Measurements from ENCODE around the gene WDHD1. TPM values are rescaled to one million over a fixed set of nuclear protein-coding genes. Genes with fewer than 3 reads are reported as not detected.
A peak's percentile ranks its signal among the peaks of the same experiment; 100 is the strongest.

WDHD1 gene
- polyA plus RNA-seq, 3 donors = 0.19 to 0.37 (median 0.30) TPM

DNA sequence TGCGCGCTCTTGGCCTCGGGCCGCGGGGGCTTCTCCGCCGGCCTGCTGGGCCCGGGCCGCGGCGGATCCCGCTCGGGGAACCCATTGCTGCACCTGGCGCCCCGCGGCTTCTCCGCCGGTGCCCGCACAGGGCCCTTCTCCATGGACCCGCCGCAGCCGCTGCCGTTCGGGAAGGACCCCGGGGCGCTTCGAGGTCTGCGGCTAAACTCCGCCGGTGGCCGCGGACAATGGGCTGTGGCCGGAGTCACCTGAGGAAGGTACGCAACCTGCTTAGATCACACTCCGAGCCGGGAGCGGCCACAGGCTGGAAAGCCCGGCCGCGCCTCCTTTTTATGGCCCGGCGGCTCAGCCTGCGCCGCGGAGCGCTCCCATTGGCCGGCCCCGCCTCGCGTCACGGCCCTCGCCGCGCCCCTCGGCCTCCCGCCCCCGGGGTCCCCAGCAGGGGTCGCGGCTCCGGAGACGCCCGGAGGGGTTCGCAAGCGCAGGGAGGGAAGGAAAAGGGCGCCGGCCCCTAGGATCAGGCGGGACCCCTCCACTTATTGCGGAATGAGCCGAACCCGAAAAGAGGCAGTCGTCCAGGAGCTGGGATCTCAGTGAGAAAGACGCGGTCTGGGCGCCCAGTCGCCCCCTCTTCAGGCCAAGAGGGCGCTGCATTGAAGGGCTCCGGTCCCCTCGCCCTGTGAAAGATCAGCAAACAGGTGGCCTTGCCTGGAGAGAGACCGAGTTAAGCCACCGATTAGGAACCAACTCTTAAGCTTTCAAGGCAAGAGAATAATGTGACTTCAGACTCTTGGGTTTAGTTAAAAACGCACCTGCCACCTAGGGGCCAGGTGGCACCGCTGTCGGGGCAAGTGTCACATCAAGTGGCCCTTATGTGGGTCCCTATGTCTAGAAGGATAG lies 124.1 kb downstream of the WDHD1 start, which contains the start of gene GCH1:
TSS of gene GCH1 (minus strand) at position 306 of the 900 bp plus-strand sequence. CDS start at position 143, 163 bp downstream.
- Mint-ChIP-seq H3K4me3 (peak within 1 kb of the TSS; percentile 89 to 90), H3K27me3 (ENCODE audit: low read depth in 3 of 3) (peaks cover 0 to 2% (median 0%) of the 10 kb centered on the region in 3 donors), H3K36me3 (peaks cover 6 to 7% of the 10 kb centered on the region in 2 donors), H3K9me3 (no peaks in the 10 kb centered on the region), H3K4me1 (peaks cover 48% of the 10 kb centered on the region), H3K27ac (peak within 1 kb of the TSS; percentile 90 to 99 (median 96))
- no peaks in the 10 kb centered on the region for H3K27me3 ChIP-seq (ENCODE audit: control insufficient read depth in 2 of 2, insufficient read depth in 2 of 2, low read length in 2 of 2)
- H3K4me1 ChIP-seq (ENCODE audit: control insufficient read depth in 1 of 2, insufficient read depth in 2 of 2, low read length in 2 of 2) = peaks cover 36 to 42% of the 10 kb centered on the region in 2 donors
- H3K36me3 ChIP-seq (replicated peaks in 1 of 2; ENCODE audit: control insufficient read depth in 1 of 2, insufficient read depth in 2 of 2, low read length in 2 of 2) = peaks cover 0 to 6% of the 10 kb centered on the region in 2 donors
- peak; percentile 64 to 89 (median 78) for DNase-seq
- H4K20me1 ChIP-seq (ENCODE audit: insufficient read depth, low read length) = peaks cover 40% of the 10 kb centered on the region
- peaks cover 41% of the 10 kb centered on the region for H3K79me2 ChIP-seq (ENCODE audit: insufficient read depth, low read length)
- TF ChIP-seq, protein P1, sequence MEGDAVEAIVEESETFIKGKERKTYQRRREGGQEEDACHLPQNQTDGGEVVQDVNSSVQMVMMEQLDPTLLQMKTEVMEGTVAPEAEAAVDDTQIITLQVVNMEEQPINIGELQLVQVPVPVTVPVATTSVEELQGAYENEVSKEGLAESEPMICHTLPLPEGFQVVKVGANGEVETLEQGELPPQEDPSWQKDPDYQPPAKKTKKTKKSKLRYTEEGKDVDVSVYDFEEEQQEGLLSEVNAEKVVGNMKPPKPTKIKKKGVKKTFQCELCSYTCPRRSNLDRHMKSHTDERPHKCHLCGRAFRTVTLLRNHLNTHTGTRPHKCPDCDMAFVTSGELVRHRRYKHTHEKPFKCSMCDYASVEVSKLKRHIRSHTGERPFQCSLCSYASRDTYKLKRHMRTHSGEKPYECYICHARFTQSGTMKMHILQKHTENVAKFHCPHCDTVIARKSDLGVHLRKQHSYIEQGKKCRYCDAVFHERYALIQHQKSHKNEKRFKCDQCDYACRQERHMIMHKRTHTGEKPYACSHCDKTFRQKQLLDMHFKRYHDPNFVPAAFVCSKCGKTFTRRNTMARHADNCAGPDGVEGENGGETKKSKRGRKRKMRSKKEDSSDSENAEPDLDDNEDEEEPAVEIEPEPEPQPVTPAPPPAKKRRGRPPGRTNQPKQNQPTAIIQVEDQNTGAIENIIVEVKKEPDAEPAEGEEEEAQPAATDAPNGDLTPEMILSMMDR (IDR thresholded peaks at IDR 0.05) = peak; percentile 50
- intact Hi-C loops (cut with micrococcal nuclease) = no loop called here
- H3K27ac ChIP-seq (ENCODE audit: low read depth in 1 of 2, low read length in 2 of 2) = peak within 1 kb of the TSS; percentile 97 to 99
- H3K9me3 ChIP-seq (replicated peaks in 1 of 2; ENCODE audit: control insufficient read depth in 1 of 2, insufficient read depth in 1 of 2, low read length in 2 of 2) = no peaks in the 10 kb centered on the region
- peak within 1 kb of the TSS; percentile 78 for H3K4me2 ChIP-seq (replicated peaks; ENCODE audit: extremely low read depth, low read length, poor library complexity, severe bottlenecking)
- H2AFZ ChIP-seq (ENCODE audit: insufficient read depth, low read depth, low read length, poor library complexity, severe bottlenecking) = peak within 1 kb of the TSS; percentile 69
- H3K4me3 ChIP-seq (replicated peaks in 1 of 3; ENCODE audit: low read depth in 2 of 3, low read length in 3 of 3) = peak within 1 kb of the TSS; percentile 91 to 99 (median 95)
- 0% methylated on average over 80 of the region's 83 CpGs for WGBS (ENCODE audit: insufficient coverage)
- peak within 1 kb of the TSS; percentile 97 for H3K9ac ChIP-seq (ENCODE audit: insufficient read depth, low read length, poor library complexity, severe bottlenecking)

DNA sequence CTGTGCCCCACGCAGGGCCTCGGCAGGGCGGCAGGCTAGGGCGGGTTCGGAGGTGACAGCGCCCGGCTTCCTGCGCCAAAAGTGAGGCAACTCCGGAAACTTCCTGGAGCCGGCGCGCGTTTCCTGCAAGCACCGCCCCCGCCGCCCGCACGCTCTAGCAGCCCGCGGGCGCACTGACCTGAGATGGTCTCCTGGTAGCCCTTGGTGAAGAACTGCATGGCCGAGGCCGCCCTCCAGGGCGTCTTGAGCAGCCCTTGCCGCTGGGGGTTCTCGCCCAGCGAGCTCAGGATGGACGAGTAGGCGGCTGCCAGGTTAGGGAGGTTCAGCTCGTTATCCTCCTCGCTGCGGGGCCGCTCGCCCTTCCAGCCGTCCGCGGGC lies 124.8 kb downstream of the WDHD1 start:
- Histone ChIP-seq H3K36me3 (replicated peaks in 1 of 2; ENCODE audit: control insufficient read depth in 1 of 2, insufficient read depth in 2 of 2, low read length in 2 of 2) (peaks cover 0 to 6% of the 10 kb centered on the region in 2 donors), H3K4me3 (replicated peaks in 1 of 3; ENCODE audit: low read depth in 2 of 3, low read length in 3 of 3) (peak overlapping the region; percentile 91 to 99 (median 95)), H3K79me2 (ENCODE audit: insufficient read depth, low read length) (peaks cover 48% of the 10 kb centered on the region), H3K9me3 (replicated peaks in 1 of 2; ENCODE audit: control insufficient read depth in 1 of 2, insufficient read depth in 1 of 2, low read length in 2 of 2) (no peaks in the 10 kb centered on the region), H3K27me3 (ENCODE audit: control insufficient read depth in 2 of 2, insufficient read depth in 2 of 2, low read length in 2 of 2) (no peaks in the 10 kb centered on the region), H4K20me1 (ENCODE audit: insufficient read depth, low read length) (peaks cover 45% of the 10 kb centered on the region), H3K4me1 (ENCODE audit: control insufficient read depth in 1 of 2, insufficient read depth in 2 of 2, low read length in 2 of 2) (peaks cover 40% of the 10 kb centered on the region in 2 donors), H2AFZ (ENCODE audit: insufficient read depth, low read depth, low read length, poor library complexity, severe bottlenecking) (peak overlapping the region; percentile 69), H3K9ac (ENCODE audit: insufficient read depth, low read length, poor library complexity, severe bottlenecking) (peak overlapping the region; percentile 97), H3K4me2 (replicated peaks; ENCODE audit: extremely low read depth, low read length, poor library complexity, severe bottlenecking) (peak overlapping the region; percentile 78), H3K27ac (ENCODE audit: low read depth in 1 of 2, low read length in 2 of 2) (peak overlapping the region; percentile 97 to 99)
- peak overlapping the region; percentile 90 to 99 (median 96) for H3K27ac Mint-ChIP-seq
- peak; percentile 87 to 96 (median 87) for DNase-seq
- intact Hi-C loops (cut with micrococcal nuclease) = no loop called here
- TF ChIP-seq, protein P1 (IDR thresholded peaks at IDR 0.05) = no peak
- under 1% methylated on average over 37 of the region's 37 CpGs for WGBS (ENCODE audit: insufficient coverage)
- H3K27me3 Mint-ChIP-seq (ENCODE audit: low read depth in 3 of 3) = peaks cover 0 to 2% (median 0%) of the 10 kb centered on the region in 3 donors
- H3K36me3 Mint-ChIP-seq = peaks cover 10 to 13% of the 10 kb centered on the region in 2 donors
- peaks cover 50% of the 10 kb centered on the region for H3K4me1 Mint-ChIP-seq
- H3K9me3 Mint-ChIP-seq = peaks cover 0 to 3% (median 0%) of the 10 kb centered on the region in 7 donors
- peak overlapping the region; percentile 89 to 90 for H3K4me3 Mint-ChIP-seq
